Measurements from ENCODE around the gene RCBTB1.

RCBTB1 gene

GRCh38 chr13:49627831-49628652 is 42.7 kb upstream of the RCBTB1 start, which contains the start of gene ARL11:
TSS of gene ARL11 (plus strand) at chr13:49628507. CDS start at chr13:49630448, 1,941 bp downstream.
- TF ChIP-seq CTCF (IDR thresholded peaks at IDR 0.05; ENCODE audit: low read depth, low read length), result no peak
- no peak within 1 kb of the TSS for H3K4me3 ChIP-seq (replicated peaks in 1 of 2; ENCODE audit: low read depth in 2 of 2, low read length in 2 of 2)
- no peak for DNase-seq (ENCODE audit: low read depth in 2 of 2)

- peak in 1 of 2 donors; percentile 26 for DNase-seq (ENCODE audit: low read depth in 2 of 2)
- no peak for TF ChIP-seq CTCF (IDR thresholded peaks at IDR 0.05; ENCODE audit: low read depth, low read length)
- no peak overlapping the region for H3K4me3 ChIP-seq (replicated peaks in 1 of 2; ENCODE audit: low read depth in 2 of 2, low read length in 2 of 2)
Measured at GRCh38 chr13:49625392-49626079, 40.2 kb upstream of the RCBTB1 start.

- H3K4me3 ChIP-seq (replicated peaks in 1 of 2; ENCODE audit: low read depth in 2 of 2, low read length in 2 of 2), result no peak overlapping the region
- no peak for DNase-seq (ENCODE audit: low read depth in 2 of 2)
- TF ChIP-seq CTCF (IDR thresholded peaks at IDR 0.05; ENCODE audit: low read depth, low read length), result no peak
Measured at GRCh38 chr13:49624229-49624628, 38.9 kb upstream of the RCBTB1 start.

GRCh38 chr13:49622174-49622946 is 37.0 kb upstream of the RCBTB1 start:
- no peak for TF ChIP-seq CTCF (IDR thresholded peaks at IDR 0.05; ENCODE audit: low read depth, low read length)
- H3K4me3 ChIP-seq (replicated peaks in 1 of 2; ENCODE audit: low read depth in 2 of 2, low read length in 2 of 2), result no peak overlapping the region
- DNase-seq (ENCODE audit: low read depth in 2 of 2), result peak in 1 of 2 donors; percentile 69

- no peak for TF ChIP-seq CTCF (IDR thresholded peaks at IDR 0.05; ENCODE audit: low read depth, low read length)
- no peak overlapping the region for H3K4me3 ChIP-seq (replicated peaks in 1 of 2; ENCODE audit: low read depth in 2 of 2, low read length in 2 of 2)
- no peak for DNase-seq (ENCODE audit: low read depth in 2 of 2)
Measured at GRCh38 chr13:49620170-49620621, 34.8 kb upstream of the RCBTB1 start.

GRCh38 chr13:49616676-49617065 is 31.3 kb upstream of the RCBTB1 start:
- H3K4me3 ChIP-seq (replicated peaks in 1 of 2; ENCODE audit: low read depth in 2 of 2, low read length in 2 of 2), result no peak overlapping the region
- DNase-seq (ENCODE audit: low read depth in 2 of 2), result no peak
- TF ChIP-seq CTCF (IDR thresholded peaks at IDR 0.05; ENCODE audit: low read depth, low read length), result no peak
